Measurements from ENCODE around the gene KRT7. TPM values are rescaled to one million over a fixed set of nuclear protein-coding genes. Genes with fewer than 3 reads are reported as not detected.

KRT7 gene
- polyA plus RNA-seq, 1 experiment = 4.6 TPM

DNA sequence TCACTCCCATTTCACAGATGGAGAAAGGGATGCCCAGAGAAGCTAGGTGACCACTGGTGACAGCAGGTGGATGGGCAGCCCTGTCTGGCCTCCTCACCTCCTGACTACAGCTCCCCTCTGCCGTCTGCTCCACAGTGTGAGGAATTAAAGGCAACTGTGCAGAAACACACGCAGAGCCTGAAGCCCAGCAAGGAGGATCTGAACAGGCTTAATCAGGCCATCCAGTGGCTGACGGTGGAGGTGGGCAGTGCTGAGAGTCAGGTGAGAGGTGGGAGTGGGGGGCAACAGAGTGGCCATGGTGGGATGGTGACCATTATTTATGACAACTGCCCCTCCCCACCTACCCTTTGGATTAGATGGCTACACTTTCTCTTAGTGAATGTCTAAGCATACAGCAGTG is 42.6 kb downstream of the KRT7 start:
- DNase-seq (ENCODE audit: low read depth, low spot score) = no peak
- CTCF ChIA-PET = interaction anchor here (1.2 to 1.6 kb wide), 2 partner anchors 30 to 119 kb away, joined by 3 read pairs; no protein-coding TSS in a partner anchor
- Histone ChIP-seq H3K4me3 (ENCODE audit: low read depth, low read length) (no peak overlapping the region), H3K27me3 (ENCODE audit: control insufficient read depth, insufficient read depth, low read length) (peaks cover 4% of the 10 kb centered on the region), H3K9me3 (ENCODE audit: control insufficient read depth, insufficient read depth, low read length) (no peaks in the 10 kb centered on the region; the same call in 1 of the 2 replicates), H3K27ac (ENCODE audit: low read depth, low read length) (no peak overlapping the region)
- POLR2A ChIA-PET = no interaction called here
- TF ChIP-seq, protein P1, sequence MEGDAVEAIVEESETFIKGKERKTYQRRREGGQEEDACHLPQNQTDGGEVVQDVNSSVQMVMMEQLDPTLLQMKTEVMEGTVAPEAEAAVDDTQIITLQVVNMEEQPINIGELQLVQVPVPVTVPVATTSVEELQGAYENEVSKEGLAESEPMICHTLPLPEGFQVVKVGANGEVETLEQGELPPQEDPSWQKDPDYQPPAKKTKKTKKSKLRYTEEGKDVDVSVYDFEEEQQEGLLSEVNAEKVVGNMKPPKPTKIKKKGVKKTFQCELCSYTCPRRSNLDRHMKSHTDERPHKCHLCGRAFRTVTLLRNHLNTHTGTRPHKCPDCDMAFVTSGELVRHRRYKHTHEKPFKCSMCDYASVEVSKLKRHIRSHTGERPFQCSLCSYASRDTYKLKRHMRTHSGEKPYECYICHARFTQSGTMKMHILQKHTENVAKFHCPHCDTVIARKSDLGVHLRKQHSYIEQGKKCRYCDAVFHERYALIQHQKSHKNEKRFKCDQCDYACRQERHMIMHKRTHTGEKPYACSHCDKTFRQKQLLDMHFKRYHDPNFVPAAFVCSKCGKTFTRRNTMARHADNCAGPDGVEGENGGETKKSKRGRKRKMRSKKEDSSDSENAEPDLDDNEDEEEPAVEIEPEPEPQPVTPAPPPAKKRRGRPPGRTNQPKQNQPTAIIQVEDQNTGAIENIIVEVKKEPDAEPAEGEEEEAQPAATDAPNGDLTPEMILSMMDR (IDR thresholded peaks at IDR 0.05; ENCODE audit: low read depth, low read length) = no peak

DNA sequence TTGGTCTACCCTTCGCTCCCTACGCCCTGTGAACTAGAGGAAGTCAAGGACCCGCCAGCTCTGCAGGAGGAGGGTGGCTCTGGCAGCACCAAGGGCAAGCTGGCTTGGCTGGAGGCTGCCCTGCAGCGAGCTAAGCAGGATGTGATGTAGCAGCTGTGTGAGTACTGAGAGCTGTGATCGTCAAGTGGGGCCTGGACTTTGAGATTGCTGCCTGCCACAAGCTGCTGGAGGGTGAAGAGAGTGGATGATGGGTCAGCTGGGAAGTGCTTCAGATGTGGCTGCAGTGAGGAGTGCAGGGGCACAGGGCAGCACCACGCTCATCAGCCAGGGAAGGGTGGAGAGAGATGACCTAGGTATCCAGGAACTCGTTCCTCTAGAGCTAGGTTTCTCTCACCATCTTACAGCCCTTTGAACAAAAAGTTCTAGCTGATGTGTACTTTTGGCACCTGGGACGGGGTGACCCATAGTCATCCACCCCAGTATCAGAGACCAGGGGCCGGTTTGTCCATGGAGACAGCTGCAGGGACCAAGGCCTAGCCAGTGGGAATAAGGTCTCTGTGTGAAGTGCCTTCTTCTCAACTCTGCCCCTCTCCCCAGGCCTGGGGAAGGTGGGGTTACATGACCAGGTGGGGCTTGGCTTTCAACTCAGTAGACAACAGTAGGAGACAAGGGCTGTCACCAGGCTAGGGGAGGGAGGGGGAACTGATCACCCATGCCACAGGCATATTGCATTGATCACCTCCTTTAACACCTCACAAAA is 44.6 kb downstream of the KRT7 start:
- H3K4me3 ChIP-seq (ENCODE audit: low read depth, low read length) = no peak overlapping the region
- H3K9me3 ChIP-seq (ENCODE audit: control insufficient read depth, insufficient read depth, low read length) = no peaks in the 10 kb centered on the region
- TF ChIP-seq, protein P1 (IDR thresholded peaks at IDR 0.05; ENCODE audit: low read depth, low read length) = no peak
- DNase-seq (ENCODE audit: low read depth, low spot score) = no peak
- H3K27me3 ChIP-seq (ENCODE audit: control insufficient read depth, insufficient read depth, low read length) = no peaks in the 10 kb centered on the region
- POLR2A ChIA-PET = no interaction called here
- H3K27ac ChIP-seq (ENCODE audit: low read depth, low read length) = no peak overlapping the region
- CTCF ChIA-PET = interaction anchor here (0.9 to 4.4 kb wide), 18 partner anchors 9 to 523 kb away, joined by 3 to 121 read pairs (median 16); no protein-coding TSS in a partner anchor

DNA sequence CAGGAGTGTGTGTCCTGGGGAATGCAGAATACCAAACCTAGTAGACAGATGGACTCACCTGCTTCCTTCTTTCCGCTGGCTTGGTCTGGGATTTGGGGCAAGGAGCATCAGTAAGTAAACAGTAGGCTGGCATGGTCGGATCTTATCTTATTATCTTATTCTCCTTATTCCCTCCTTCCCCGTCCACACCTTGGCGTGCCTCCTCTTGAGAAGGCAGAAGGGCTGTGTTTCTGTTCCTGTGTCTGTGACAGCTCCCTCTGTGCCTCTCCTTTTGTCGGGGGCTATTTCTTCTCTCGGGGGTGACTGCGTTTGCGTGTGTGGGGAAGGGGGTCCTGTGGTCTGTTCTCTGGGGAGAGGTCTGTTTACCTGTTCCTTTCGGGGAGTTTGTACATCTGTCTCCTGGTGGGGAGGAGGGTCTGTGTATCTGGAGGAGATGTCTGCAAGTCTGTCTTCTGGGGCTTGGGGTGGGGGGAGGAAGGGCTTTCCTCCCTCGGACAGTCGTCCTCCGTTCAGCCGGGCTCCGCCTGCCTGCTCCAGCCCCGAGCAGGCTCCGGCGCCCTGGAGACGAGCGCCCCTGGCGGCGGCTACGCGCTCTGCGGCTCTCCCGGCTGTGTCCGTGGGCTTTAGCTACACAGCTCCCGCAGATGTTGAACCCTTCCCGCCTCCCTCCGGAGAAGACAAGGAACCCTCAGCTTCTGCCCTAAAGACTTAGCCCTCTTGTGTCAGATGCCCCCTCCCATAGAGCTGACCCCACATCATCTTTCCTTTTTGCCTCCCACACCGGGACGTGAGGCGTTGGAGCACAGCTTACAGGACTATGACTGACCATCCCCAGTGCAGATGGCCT is 45.8 kb downstream of the KRT7 start:
- TF ChIP-seq, protein P1 (IDR thresholded peaks at IDR 0.05; ENCODE audit: low read depth, low read length) = peak; percentile 97
- Histone ChIP-seq H3K9me3 (ENCODE audit: control insufficient read depth, insufficient read depth, low read length) (no peaks in the 10 kb centered on the region), H3K27me3 (ENCODE audit: control insufficient read depth, insufficient read depth, low read length) (no peaks in the 10 kb centered on the region), H3K27ac (ENCODE audit: low read depth, low read length) (peak overlapping the region; percentile 21), H3K4me3 (ENCODE audit: low read depth, low read length) (peak overlapping the region; percentile 17)
- ChIA-PET POLR2A (interaction anchor here (2.4 kb wide), 1 partner anchor 132 kb away, joined by 10 read pairs; no protein-coding TSS in a partner anchor), CTCF (interaction anchor here (0.6 to 4.4 kb wide), 70 partner anchors 8 to 1559 kb away, joined by 3 to 121 read pairs (median 4); partner anchors contain the start of genes KRT7 and KRT83)
- peak; percentile 38 for DNase-seq (ENCODE audit: low read depth, low spot score)

DNA sequence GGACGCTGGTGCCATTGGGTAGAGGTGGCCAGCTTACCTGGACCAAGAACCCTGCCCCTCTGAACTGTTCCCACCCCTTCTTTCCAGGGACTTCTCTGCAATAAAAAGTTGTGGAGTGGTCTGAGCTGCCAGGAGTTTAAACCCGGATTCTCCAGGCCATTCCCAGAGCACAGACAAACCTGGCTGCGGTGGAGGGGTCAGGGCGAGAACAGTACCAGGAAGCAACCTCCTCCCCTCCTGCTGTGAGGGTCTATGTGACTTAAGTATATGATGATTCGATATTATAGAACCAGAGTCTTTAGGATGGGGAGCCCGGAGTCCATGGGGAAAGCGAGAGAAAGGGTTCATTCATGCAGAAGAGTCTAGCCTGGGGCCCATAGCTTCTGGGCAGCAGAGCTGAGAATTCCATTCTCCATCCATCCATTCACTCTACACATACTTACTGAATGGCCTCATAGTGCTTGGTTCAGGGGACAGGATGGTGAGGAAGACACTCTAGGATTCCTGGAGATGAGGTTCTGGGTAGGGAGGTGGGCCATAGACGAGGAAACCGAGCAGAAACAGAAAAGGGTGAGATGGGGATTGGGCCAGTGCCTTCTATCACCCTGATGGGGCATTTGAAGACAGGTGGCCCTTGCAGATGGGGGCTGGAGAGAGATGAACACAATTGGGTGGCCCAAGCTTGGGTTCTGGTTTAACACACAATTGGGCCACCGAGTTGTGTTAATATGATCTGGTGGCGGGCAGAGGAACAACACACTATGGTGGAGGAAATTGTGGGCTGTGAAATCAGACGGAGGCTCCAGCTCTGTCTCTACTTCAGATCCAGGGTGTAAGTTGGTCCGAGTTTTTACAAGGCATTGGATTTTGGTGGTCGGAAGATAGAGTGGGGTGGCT is 46.6 kb downstream of the KRT7 start:
- TF ChIP-seq, protein P1 (IDR thresholded peaks at IDR 0.05; ENCODE audit: low read depth, low read length) = no peak
- H3K9me3 ChIP-seq (ENCODE audit: control insufficient read depth, insufficient read depth, low read length) = no peaks in the 10 kb centered on the region
- ChIA-PET POLR2A (interaction anchor here (1.0 to 2.4 kb wide), 2 partner anchors 28 to 133 kb away, joined by 3 to 10 read pairs; no protein-coding TSS in a partner anchor), CTCF (interaction anchor here (0.6 to 4.4 kb wide), 61 partner anchors 8 to 1558 kb away, joined by 3 to 121 read pairs (median 5); partner anchors contain the start of gene KRT83)
- peak overlapping the region; percentile 99 for H3K27ac ChIP-seq (ENCODE audit: low read depth, low read length)
- no peaks in the 10 kb centered on the region for H3K27me3 ChIP-seq (ENCODE audit: control insufficient read depth, insufficient read depth, low read length)
- no peak for DNase-seq (ENCODE audit: low read depth, low spot score)
- no peak overlapping the region for H3K4me3 ChIP-seq (ENCODE audit: low read depth, low read length)
